HG02610 (cell line): ENCODE data around the gene STUM.
"Not testable (repeated sequence)": the region's sequence is repeated elsewhere in the genome, so short reads cannot be mapped to it uniquely, and the experiment has no call there.

Experiments
- ATAC-seq: cut with Tn5 transposase; IDR thresholded peaks from one replicate; pipeline ENCODE4 v1.9.1; 2021; ENCODE audit warnings: mild to moderate bottlenecking, moderate library complexity; ENCODE audit not compliant: unreplicated experiment

Gene STUM

DNA sequence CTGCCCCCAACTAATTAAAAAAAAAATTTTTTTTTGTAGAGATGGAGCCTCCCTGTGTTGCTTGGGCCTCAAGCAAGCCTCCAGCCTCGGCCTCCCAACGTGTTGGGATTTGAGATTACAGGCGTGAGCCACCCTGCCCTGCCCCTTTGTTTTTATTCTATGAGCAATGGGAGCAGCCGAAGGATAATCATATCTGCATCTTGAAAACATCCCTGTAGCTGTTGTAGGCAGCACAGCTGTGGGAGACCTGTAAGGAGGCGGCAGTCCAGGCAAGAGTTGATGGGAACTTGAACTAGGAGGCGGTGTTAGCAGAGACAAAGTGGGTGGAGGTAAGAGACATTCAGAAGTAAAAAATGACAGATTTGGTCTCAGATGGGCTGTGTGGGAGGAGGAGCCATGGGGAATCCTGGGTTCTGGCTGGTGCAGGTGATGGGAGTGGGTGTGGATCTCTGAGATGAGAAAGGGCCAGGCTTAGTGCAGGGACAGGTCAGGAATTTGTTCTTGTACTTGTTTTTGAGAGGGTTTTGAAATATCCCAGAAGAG, 31.3 kb downstream of the STUM start:
- no peak for ATAC-seq

DNA sequence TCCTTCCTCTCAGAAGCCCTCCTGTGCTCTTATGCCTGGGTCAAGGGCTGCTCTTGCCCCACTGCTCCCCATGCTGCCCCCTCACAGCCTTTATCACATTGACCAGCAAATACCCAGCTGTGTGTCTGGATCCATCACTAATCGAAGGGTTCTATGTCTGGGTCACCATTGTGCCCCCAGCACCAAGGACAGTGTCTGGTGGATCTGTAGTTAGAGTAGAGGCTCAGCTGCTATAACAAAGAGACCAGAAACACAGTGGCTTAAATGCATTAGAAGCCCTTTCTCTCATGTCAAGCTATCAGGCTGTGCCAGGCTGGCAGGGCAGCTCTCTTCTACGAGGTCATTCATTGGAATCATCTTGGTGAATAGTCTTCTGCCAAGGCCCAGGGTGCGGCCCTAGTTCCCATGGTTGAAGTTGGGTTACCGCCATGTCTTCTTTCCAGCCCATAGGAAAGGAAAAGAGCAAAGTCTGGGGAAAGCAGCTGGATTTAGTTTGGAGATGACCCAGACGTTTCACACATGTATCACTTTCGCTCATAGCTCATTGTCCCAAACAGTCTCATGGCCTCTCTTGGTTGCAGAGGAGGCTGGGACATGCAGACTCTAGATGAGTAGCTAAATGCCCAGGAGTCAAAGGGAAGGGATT, 32.2 kb downstream of the STUM start:
- no peak for ATAC-seq

DNA sequence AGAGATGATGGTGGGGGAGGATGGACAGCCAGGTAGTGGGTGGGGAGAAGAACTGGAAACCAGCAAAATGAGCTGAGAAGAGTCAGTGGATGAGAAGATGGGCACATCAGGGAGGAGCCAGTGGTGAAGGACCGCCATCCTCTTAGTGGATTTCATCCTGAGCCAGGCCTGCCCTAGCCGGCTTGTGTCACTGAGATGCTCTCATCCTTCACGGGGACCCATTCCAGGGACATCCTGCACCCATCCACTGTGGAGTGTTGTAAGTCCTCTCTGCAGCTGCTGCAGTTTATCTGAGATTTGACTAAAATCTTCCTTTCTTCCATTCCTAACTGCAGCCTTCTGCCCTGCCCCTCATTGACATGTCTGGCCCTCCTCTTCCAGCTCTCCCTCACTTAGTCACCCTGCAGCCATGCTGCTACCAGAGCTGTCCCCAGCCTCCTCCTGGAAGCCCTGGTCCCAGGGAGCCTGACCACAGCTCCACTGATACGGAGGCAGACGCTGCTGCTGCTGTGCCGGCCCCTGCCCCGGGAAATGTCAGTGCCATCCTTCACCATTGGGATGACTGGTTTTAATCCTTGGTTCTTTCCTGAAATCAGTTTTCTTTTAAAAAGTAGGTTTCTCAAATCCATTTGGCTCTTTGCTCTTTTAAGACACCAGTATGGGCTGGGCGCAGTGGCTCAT, 33.2 kb downstream of the STUM start:
- ATAC-seq = no peak

DNA sequence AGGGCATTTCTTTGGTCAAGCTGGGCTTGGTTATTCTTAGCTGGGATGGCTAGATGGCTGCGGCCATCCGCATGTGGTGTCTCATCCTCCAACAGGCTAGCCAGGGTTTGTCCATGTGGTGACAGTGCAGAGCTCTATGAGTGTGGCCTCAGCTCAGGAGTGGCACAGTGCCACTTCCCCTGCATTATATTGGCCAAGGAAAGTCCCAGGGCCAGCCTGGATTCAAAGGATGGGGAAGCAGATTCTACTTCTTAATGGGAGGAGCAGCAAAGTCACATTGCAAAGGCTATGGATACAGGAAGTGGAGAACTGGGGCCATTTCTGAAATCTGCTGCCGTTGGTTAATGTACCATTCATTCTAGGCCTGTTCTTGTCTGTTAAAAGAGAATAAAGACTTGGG, 34.4 kb downstream of the STUM start:
- ATAC-seq = no peak

DNA sequence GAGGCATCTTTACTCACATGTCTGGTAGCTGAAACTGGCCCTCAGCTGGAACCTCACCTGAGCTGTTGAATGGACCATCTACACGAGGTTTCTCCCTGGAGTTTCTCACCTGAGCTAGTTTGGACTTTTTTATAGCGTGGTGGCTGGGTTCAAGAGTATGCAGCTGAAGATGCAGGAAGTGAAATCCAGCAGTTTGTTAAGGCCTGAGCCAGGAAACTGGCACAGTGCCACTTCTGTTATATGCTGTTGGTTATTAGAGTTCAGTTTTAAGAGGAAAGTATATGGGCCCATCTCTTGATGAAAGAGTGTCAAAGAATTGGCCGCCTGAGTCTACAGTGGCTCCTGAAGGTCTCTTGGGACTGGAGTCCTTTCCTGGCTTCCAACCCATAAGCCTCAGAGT, 35.6 kb downstream of the STUM start:
- no peak for ATAC-seq

DNA sequence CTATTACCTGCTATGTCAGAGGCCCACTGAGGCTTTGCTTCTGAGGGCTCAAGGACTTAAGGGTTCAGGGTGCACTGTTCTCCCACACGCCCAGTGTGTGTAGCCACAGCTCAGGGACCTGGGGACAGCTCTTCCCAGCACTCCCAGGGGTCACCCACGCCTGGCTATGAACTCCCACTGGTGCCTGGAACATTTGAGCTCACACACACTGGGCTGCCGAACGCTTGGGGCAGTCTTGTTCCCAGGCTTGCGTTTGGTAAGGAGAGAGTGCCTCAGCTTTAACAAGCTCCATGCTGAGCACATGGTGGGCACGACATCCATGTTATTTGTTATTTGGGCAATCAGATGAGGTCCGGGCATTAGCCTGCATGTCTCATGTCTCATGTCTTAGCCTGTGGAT, 37.6 kb downstream of the STUM start:
- no peak for ATAC-seq

DNA sequence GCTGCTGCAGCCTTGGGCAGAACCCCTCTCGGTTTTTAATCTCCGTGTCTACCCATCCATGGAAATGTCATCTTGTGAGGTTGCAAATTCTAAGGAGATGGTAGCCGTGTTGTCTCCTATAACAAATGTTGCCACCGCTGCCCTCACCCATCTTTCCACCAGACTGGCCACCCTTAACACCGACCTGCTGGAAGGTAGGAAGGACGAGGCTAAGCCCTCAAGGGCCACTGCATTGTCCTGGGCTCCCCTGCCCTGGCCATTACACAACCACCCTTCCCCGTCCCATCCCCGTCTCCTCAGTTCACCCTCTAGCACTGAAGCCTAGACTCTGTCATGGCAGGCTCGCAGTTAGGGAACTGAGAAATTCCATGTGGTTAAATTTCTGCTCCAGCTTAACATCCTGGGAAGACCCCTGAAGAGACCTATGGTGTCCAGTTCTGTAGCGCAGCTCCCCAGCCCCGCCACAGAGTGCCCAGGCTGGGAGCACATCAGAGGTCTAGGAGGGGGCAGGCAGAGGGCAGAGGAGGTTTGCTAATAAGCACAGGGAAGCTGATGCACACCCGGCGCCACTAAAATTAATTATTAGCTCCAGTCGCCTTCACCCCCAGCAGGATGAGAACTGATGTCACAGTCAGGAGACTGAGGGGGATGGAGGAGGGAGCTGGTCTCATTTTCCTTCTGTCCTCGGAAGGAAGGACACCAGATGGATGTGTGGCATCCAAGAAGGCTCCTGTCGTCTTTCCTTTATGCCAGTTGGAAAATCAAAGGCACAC, 38.3 kb downstream of the STUM start:
- ATAC-seq = no peak

GRCh38 chr1:226588484-226588883, 39.9 kb downstream of the STUM start:
- no peak for ATAC-seq

- no peak for ATAC-seq
These were observed 40.6 kb downstream of the STUM start for GRCh38 chr1:226589008-226589733.

GRCh38 chr1:226590614-226591013, 42.0 kb downstream of the STUM start:
- no peak for ATAC-seq

GRCh38 chr1:226593541-226593940, 45.0 kb downstream of the STUM start:
- ATAC-seq = no peak

DNA sequence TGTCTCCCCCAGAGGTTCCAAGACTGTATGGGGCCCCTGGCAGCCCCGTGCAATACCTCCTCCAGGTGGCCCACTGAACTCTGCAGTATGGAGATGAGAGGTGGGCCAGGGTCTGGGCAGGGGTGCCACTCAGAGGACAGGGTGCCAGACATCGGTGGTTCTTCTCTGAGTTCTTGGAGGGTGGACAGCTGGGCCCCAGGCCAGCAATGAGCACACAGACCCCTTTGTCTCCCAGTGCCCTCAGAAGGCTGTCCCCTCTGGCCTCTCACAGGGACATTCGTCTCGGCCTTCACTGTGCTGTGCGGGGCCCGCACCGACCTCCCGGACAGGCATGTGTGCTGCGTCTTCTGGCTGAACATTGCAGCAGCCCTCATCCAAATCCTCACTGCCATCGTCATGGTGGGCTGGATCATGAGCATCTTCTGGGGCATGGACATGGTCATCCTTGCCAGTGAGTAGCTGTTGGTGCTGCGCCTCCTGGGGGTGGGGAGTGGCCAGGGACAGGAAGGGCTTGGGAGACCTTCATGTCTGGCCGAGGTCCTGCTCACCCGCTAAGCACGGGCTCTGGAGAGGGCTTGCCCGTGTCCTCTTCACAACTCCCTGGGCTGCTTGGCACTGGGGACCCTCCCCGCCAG, 48.1 kb downstream of the STUM start:
- no peak for ATAC-seq

DNA sequence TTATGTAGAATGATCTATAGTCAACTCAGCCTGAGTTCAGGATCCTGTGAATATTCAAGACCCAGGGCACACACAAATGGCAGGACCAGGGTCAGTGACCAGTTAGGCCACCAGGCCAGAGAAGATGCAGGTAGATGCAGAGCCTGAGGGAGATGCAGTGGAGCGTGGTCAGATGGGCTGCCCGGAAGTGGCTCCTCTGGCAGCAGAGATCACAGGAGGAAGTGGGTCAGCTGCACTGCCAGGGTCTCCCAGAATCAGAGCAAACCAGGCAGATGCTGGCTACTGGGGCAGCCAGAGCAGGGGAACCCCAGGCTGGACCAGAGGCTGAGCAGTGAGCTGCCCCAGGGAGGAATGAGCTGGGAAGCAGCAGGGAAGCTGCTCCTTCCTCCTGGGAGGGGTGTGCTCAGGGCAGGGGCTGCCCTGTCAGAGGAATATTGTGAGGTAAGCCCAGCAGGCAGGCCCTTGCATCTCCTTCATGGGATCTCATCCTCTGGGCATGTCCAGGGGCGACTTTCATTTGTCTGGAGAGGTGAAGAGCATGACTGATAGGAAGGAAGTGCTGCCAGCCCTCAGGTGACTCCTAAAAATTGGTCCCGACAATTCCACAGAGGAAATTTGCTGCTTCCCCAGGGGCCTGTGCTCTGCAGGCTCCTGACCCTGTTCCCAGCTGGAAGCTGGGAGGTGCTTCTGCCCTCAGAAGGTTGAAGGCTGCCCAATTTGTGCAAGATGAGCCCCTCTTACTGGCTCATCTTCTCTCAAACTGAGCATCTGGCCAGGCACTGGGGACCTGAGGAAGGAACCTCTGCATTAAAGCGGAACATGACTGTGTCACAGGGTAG, 49.3 kb downstream of the STUM start:
- no peak for ATAC-seq

DNA sequence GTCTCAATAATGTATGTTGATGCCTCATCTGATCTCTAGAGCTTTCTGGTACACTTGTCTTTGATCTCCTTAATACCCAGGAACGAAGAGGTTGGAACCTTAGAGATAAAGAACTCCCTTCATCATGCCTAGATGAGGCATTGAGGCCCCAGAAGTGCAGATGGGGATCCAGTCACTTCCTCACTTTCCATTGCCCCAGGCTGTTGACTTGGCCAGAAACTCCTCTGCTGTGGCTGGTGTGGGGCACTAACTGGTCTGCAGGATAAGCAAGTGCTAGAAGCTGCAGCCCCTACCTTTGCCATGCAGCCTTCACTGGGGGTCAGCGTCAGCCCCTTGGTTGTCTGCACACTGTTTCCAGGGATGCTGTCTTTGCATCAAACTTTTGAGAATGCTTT, 49.9 kb downstream of the STUM start:
- ATAC-seq = no peak

GRCh38 chr1:226598955-226599354, 50.4 kb downstream of the STUM start:
- not testable (repeated sequence) for ATAC-seq

GRCh38 chr1:226599636-226600238, 51.2 kb downstream of the STUM start:
- ATAC-seq = no peak

GRCh38 chr1:226600254-226600653, 51.7 kb downstream of the STUM start:
- no peak for ATAC-seq

GRCh38 chr1:226601456-226601855, 52.9 kb downstream of the STUM start:
- no peak for ATAC-seq
